Measurements from ENCODE around the gene GTF2H4. TPM values are rescaled to one million over a fixed set of nuclear protein-coding genes. Genes with fewer than 3 reads are reported as not detected.

GTF2H4 gene
- total RNA-seq, 6 donors from 2014 or later, result 10.1 to 47.6 (median 27.6) TPM

DNA sequence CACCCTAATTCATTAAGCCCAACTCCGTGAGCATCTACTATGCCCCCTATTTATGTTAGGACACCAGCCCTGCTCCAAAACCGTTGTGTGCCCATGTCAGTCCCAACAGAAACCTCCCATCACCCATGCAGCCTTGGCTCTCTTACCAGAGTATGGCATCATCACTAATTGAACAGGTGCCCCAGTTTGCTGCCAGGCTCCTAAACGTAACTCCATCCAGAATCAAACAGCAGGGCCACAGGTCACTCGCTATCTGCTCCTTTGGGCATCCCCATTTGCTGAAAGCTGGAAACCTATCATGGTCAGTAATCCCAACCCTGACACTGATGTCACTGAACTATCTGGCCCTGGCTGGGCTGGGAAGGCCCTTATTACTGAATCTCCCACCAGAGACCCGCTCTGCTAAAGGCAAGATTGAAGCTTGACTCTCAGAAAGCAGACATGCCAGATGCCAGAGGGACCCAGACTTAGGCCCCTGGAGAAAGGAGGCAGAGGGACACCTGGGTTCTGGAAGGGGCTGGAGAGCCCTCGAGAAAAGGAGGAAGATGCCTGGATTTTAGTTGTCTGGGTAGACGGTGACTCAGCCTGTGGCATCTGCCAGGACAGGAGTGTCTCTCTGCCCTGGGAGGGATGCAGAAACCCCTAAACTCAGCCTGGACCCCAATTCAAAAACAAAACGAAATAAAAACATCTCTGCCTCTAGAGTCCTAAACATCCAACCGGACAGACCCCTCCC is 46.8 kb downstream of the GTF2H4 start:
- Histone ChIP-seq H3K36me3 (no peaks in the 10 kb centered on the region), H3K4me3 (peak overlapping the region in 3 of 4 donors; percentile 38 to 56 (median 52)), H3K27me3 (no peaks in the 10 kb centered on the region), H3K9me3 (no peaks in the 10 kb centered on the region), H3K27ac (peak overlapping the region; percentile 31 to 84 (median 80)), H3K4me1 (peaks cover 12 to 20% (median 17%) of the 10 kb centered on the region in 4 donors)
- no peak for DNase-seq
- peak in 1 of 2 donors; percentile 34 for ATAC-seq (ENCODE audit: low FRiP score in 2 of 2)
- no peak for TF ChIP-seq POLR2AphosphoS5 (IDR thresholded peaks at IDR 0.05)
- TF ChIP-seq POLR2A (IDR thresholded peaks at IDR 0.05), result no peak
- TF ChIP-seq, protein P1, sequence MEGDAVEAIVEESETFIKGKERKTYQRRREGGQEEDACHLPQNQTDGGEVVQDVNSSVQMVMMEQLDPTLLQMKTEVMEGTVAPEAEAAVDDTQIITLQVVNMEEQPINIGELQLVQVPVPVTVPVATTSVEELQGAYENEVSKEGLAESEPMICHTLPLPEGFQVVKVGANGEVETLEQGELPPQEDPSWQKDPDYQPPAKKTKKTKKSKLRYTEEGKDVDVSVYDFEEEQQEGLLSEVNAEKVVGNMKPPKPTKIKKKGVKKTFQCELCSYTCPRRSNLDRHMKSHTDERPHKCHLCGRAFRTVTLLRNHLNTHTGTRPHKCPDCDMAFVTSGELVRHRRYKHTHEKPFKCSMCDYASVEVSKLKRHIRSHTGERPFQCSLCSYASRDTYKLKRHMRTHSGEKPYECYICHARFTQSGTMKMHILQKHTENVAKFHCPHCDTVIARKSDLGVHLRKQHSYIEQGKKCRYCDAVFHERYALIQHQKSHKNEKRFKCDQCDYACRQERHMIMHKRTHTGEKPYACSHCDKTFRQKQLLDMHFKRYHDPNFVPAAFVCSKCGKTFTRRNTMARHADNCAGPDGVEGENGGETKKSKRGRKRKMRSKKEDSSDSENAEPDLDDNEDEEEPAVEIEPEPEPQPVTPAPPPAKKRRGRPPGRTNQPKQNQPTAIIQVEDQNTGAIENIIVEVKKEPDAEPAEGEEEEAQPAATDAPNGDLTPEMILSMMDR (IDR thresholded peaks at IDR 0.05), result no peak
- TF ChIP-seq EP300 (IDR thresholded peaks at IDR 0.05), result no peak
- WGBS, 2 donors, result 61 to 65% methylated on average over 9 of the region's 9 CpGs

DNA sequence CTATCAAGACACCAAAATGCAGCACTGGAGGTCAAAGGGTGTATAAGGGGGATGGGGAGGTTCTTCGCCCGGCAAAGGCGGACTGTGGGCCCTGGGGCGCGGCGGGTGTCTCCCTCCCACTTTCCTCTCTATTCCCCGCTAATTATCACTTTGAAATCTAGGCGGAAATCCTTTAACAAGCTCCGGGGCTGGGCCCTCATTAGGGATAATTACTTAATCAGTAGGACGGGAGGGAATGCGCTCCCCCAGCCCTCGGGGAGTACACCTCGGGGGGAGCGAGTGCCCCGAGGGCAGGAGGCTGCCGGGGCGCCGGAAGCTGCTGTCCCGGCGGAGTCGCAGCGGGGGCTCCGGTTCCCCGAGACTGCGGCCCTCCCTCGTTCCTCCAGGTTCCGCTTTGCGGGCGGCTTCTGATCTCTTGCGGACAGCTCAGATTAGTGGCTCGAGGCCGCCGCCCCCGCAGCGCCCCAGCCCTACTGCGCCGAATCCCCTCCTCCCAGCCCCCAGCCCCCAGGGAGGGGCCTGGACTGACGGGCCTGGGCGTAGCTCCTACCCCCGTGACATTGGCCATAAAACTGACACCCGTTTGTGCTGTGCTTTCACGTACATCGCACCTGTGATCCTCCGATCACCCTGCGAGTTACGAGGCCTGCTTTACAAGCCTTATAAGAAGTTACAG is 47.5 kb downstream of the GTF2H4 start:
- DNase-seq (peak; percentile 71 to 93), ATAC-seq (ENCODE audit: low FRiP score in 2 of 2) (peak; percentile 92)
- Histone ChIP-seq H3K9me3 (no peaks in the 10 kb centered on the region), H3K4me3 (peak overlapping the region; percentile 19 to 56 (median 45)), H3K27me3 (no peaks in the 10 kb centered on the region), H3K27ac (peak overlapping the region; percentile 31 to 84 (median 80)), H3K4me1 (peaks cover 12 to 20% (median 17%) of the 10 kb centered on the region in 4 donors), H3K36me3 (no peaks in the 10 kb centered on the region)
- WGBS, 2 donors, result 4 to 5% methylated on average over 15 to 38 of the region's 46 CpGs
- peak in 1 of 4 donors; percentile 60 for TF ChIP-seq POLR2A (IDR thresholded peaks at IDR 0.05)
- TF ChIP-seq POLR2AphosphoS5 (IDR thresholded peaks at IDR 0.05), result no peak

DNA sequence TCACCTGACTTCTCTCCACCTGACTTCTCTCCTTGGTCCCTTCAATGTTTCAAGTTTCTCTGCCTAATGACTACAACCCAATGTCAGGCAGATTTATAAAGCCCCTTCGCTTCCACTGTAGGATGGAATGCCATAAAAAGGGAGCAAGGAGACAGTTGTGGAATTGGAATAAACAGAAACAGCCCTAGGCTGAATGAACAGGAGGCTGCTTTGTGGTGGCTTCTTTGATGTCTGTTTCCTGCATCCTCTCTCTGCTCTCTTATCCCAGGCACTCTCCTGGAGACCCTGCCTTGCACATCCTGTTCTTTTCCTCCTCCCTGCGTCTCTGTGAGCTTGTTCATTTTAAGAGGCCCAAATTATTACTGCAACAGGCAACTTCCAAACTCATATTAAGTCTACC is 49.7 kb downstream of the GTF2H4 start:
- Histone ChIP-seq H3K27ac (no peak overlapping the region), H3K27me3 (no peaks in the 10 kb centered on the region), H3K4me3 (no peak overlapping the region), H3K9me3 (no peaks in the 10 kb centered on the region), H3K36me3 (no peaks in the 10 kb centered on the region), H3K4me1 (peaks cover 12 to 32% (median 21%) of the 10 kb centered on the region in 4 donors)
- no peak for ATAC-seq (ENCODE audit: low FRiP score in 2 of 2)
- no peak for DNase-seq
- no peak for TF ChIP-seq POLR2AphosphoS5 (IDR thresholded peaks at IDR 0.05)
- no peak for TF ChIP-seq EP300 (IDR thresholded peaks at IDR 0.05)
- 76 to 87% methylated on average over 2 of the region's 2 CpGs for WGBS, 2 donors

DNA sequence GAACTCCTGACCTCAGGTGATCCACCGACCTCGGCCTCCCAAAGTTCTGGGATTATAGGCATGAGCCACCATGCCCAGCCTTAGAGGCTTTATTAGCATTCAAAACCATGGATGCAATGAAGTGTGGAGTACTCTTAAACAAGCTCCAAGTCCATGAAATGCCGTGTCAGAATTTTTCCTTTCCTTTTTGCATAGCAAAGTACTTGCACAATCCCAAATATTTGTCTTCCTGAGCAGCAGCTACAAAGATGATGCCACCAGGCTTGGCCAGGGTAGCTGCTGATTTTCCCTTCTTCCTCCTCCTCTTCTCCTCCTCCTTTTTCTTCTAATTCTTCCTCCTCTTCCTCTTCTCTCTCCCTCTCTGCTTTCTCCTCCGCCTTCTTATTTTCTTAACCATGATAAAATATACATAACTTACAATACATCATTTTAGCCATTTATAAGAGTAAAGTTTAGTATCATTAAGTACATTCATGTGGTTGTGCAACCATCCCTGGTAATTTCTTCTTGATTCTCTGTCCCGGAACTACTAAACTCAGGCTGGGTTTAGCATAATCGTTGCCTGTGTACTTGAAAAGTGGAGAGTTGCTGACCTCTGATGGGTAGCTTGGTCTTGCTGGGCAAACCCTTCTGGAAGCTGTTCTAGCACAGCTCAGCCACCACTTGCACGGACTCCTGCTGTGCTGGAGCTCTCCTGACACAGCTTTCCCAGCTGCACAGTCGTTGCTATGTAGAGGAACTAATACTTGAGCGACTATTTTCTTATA is 53.1 kb downstream of the GTF2H4 start:
- DNase-seq, result peak in 1 of 2 donors; percentile 73
- peak; percentile 49 to 68 for ATAC-seq (ENCODE audit: low FRiP score in 2 of 2)
- no peaks in the 10 kb centered on the region for H3K9me3 ChIP-seq
- no peaks in the 10 kb centered on the region for H3K36me3 ChIP-seq
- H3K27ac ChIP-seq, result peak overlapping the region; percentile 11 to 43 (median 34)
- no peak for TF ChIP-seq POLR2AphosphoS5 (IDR thresholded peaks at IDR 0.05)
- TF ChIP-seq, protein P1 (IDR thresholded peaks at IDR 0.05), result no peak
- TF ChIP-seq EP300 (IDR thresholded peaks at IDR 0.05), result no peak
- TF ChIP-seq POLR2A (IDR thresholded peaks at IDR 0.05), result no peak
- no peak overlapping the region for H3K4me3 ChIP-seq
- H3K27me3 ChIP-seq, result no peaks in the 10 kb centered on the region
- peaks cover 1 to 20% (median 7%) of the 10 kb centered on the region in 4 donors for H3K4me1 ChIP-seq
- 55 to 62% methylated on average over 9 of the region's 9 CpGs for WGBS, 2 donors

DNA sequence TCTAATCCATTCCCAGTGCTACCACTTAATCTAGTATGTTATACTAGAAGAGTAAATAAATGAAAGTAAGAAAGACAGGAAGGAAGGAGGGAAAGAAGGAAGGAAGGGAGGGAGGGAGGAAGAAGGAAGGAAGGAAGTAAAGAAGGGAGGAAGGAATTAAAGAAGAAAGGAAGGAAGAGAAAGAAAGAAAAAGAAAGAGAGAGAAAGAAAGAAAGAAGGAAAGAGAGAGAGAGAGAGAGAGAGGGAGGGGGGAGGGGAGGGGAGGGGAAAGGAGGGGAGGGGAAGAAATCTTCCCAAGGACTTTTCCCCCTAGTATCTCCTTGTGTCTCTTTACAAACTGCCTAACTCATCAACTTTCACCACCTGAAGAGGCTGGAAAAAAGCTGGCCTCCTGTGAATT is 54.7 kb downstream of the GTF2H4 start:
- DNase-seq, result no peak
- Histone ChIP-seq H3K9me3 (no peaks in the 10 kb centered on the region), H3K36me3 (no peaks in the 10 kb centered on the region), H3K27ac (no peak overlapping the region), H3K27me3 (no peaks in the 10 kb centered on the region), H3K4me3 (no peak overlapping the region), H3K4me1 (peaks cover 0 to 15% (median 3%) of the 10 kb centered on the region in 4 donors)
- TF ChIP-seq POLR2AphosphoS5 (IDR thresholded peaks at IDR 0.05), result no peak
- TF ChIP-seq, protein P1 (IDR thresholded peaks at IDR 0.05), result no peak
- no peak for TF ChIP-seq EP300 (IDR thresholded peaks at IDR 0.05)
- TF ChIP-seq POLR2A (IDR thresholded peaks at IDR 0.05), result no peak
- no peak for ATAC-seq (ENCODE audit: low FRiP score in 2 of 2)
